ES-I3 (cell line): ENCODE measurements around the gene CDH13.
A peak's percentile ranks its signal among the peaks of the same experiment; 100 is the strongest.

ENCODE experiments used
- H3K36me3 ChIP-seq: 2 replicates; pipeline ENCODE4 v1.6.1; 2013; ENCODE audit warnings: mild to moderate bottlenecking, low read length, control low read depth, moderate library complexity; ENCODE audit not compliant: insufficient read depth
- H3K4me1 ChIP-seq: 2 replicates; pipeline ENCODE4 v1.6.1; 2013; ENCODE audit warnings: mild to moderate bottlenecking, control low read depth, low read length; ENCODE audit not compliant: insufficient read depth
- H3K9ac ChIP-seq: 2 replicates; pipeline ENCODE4 v1.6.1; 2013; ENCODE audit warnings: low read depth, mild to moderate bottlenecking, low read length, moderate library complexity
- H3K9me3 ChIP-seq: 2 replicates; pipeline ENCODE4 v1.6.1; 2013; ENCODE audit warnings: mild to moderate bottlenecking, low read length, moderate library complexity; ENCODE audit not compliant: control insufficient read depth, insufficient read depth

The CDH13 gene

GRCh38 chr16:82626791-82627261 is at the start of gene CDH13:
TSS of gene CDH13 (plus strand) at chr16:82626969.
- Histone ChIP-seq H3K9me3 (no peaks in the 10 kb centered on the region), H3K36me3 (no peaks in the 10 kb centered on the region), H3K4me1 (peaks cover 33% of the 10 kb centered on the region), H3K9ac (peak within 1 kb of the TSS; percentile 60)

GRCh38 chr16:82580298-82580890 is 46.4 kb upstream of the CDH13 start:
- H3K4me1 ChIP-seq: no peaks in the 10 kb centered on the region
- no peak overlapping the region for H3K9ac ChIP-seq
- no peaks in the 10 kb centered on the region for H3K36me3 ChIP-seq
- H3K9me3 ChIP-seq: no peaks in the 10 kb centered on the region

- no peaks in the 10 kb centered on the region for H3K9me3 ChIP-seq
- no peak overlapping the region for H3K9ac ChIP-seq
- no peaks in the 10 kb centered on the region; the same call in 1 of the 2 replicates for H3K4me1 ChIP-seq
- H3K36me3 ChIP-seq: no peaks in the 10 kb centered on the region
Observed at GRCh38 chr16:82582975-82583374, 43.8 kb upstream of the CDH13 start.

GRCh38 chr16:82583422-82583821 is 43.3 kb upstream of the CDH13 start:
- Histone ChIP-seq H3K4me1 (no peaks in the 10 kb centered on the region; the same call in 1 of the 2 replicates), H3K9me3 (no peaks in the 10 kb centered on the region), H3K36me3 (no peaks in the 10 kb centered on the region), H3K9ac (no peak overlapping the region)

- Histone ChIP-seq H3K9me3 (no peaks in the 10 kb centered on the region), H3K9ac (no peak overlapping the region), H3K36me3 (no peaks in the 10 kb centered on the region), H3K4me1 (no peaks in the 10 kb centered on the region; the same call in 1 of the 2 replicates)
Observed at GRCh38 chr16:82584553-82585152, 42.1 kb upstream of the CDH13 start.

GRCh38 chr16:82585675-82586074 is 41.1 kb upstream of the CDH13 start:
- no peak overlapping the region for H3K9ac ChIP-seq

GRCh38 chr16:82586130-82586529 is 40.6 kb upstream of the CDH13 start:
- H3K9me3 ChIP-seq: no peaks in the 10 kb centered on the region; the same call in 1 of the 2 replicates
- H3K4me1 ChIP-seq: no peaks in the 10 kb centered on the region; the same call in 1 of the 2 replicates
- H3K36me3 ChIP-seq: no peaks in the 10 kb centered on the region
- no peak overlapping the region for H3K9ac ChIP-seq

More at GRCh38 chr16:82585675-82586074, 41.1 kb upstream of the CDH13 start:
- no peaks in the 10 kb centered on the region; the same call in 1 of the 2 replicates for H3K9me3 ChIP-seq
- H3K4me1 ChIP-seq: no peaks in the 10 kb centered on the region; the same call in 1 of the 2 replicates
- no peaks in the 10 kb centered on the region for H3K36me3 ChIP-seq

GRCh38 chr16:82587289-82587688 is 39.5 kb upstream of the CDH13 start:
- H3K4me1 ChIP-seq: no peaks in the 10 kb centered on the region; the same call in 1 of the 2 replicates
- H3K36me3 ChIP-seq: no peaks in the 10 kb centered on the region
- H3K9me3 ChIP-seq: no peaks in the 10 kb centered on the region; the same call in 1 of the 2 replicates
- no peak overlapping the region for H3K9ac ChIP-seq

- Histone ChIP-seq H3K36me3 (no peaks in the 10 kb centered on the region), H3K4me1 (no peaks in the 10 kb centered on the region; the same call in 1 of the 2 replicates), H3K9me3 (no peaks in the 10 kb centered on the region; the same call in 1 of the 2 replicates), H3K9ac (no peak overlapping the region)
Observed at GRCh38 chr16:82589407-82589806, 37.4 kb upstream of the CDH13 start.

GRCh38 chr16:82594114-82594513 is 32.7 kb upstream of the CDH13 start:
- no peaks in the 10 kb centered on the region for H3K36me3 ChIP-seq
- H3K9me3 ChIP-seq: no peaks in the 10 kb centered on the region; the same call in 1 of the 2 replicates
- no peak overlapping the region for H3K9ac ChIP-seq
- no peaks in the 10 kb centered on the region for H3K4me1 ChIP-seq

- Histone ChIP-seq H3K4me1 (no peaks in the 10 kb centered on the region; the same call in 1 of the 2 replicates), H3K9ac (no peak overlapping the region)
Observed at GRCh38 chr16:82598771-82599170, 28.0 kb upstream of the CDH13 start.

GRCh38 chr16:82601989-82602640 is 24.7 kb upstream of the CDH13 start:
- no peak overlapping the region for H3K9ac ChIP-seq
- H3K4me1 ChIP-seq: peaks cover 21% of the 10 kb centered on the region
- H3K36me3 ChIP-seq: no peaks in the 10 kb centered on the region
- H3K9me3 ChIP-seq: peaks cover 6% of the 10 kb centered on the region; the same call in 1 of the 2 replicates

More at GRCh38 chr16:82598771-82599170, 28.0 kb upstream of the CDH13 start:
- Histone ChIP-seq H3K9me3 (peaks cover 6% of the 10 kb centered on the region; the same call in 1 of the 2 replicates), H3K36me3 (no peaks in the 10 kb centered on the region)

GRCh38 chr16:82603784-82604411 is 22.9 kb upstream of the CDH13 start:
- no peak overlapping the region for H3K9ac ChIP-seq
- peaks cover 26% of the 10 kb centered on the region for H3K4me1 ChIP-seq
- 0 out of 2 replicates have a peak, but pooled peaks cover 6% of the 10 kb centered on the region for H3K9me3 ChIP-seq
- no peaks in the 10 kb centered on the region for H3K36me3 ChIP-seq

GRCh38 chr16:82605076-82605475 is 21.7 kb upstream of the CDH13 start:
- Histone ChIP-seq H3K9ac (no peak overlapping the region), H3K36me3 (no peaks in the 10 kb centered on the region), H3K9me3 (0 out of 2 replicates have a peak, but pooled peaks cover 2% of the 10 kb centered on the region), H3K4me1 (peaks cover 26% of the 10 kb centered on the region)
